Testis (tissue), 3 donors: ENCODE data around the gene RFX8. TPM values are rescaled to one million over a fixed set of nuclear protein-coding genes. Genes with fewer than 3 reads are reported as not detected.
A peak's percentile ranks its signal among the peaks of the same experiment; 100 is the strongest.

ENCODE experiments used
- DNase-seq: peaks from one replicate; pipeline ENCODE4 v3.0.0-alpha.2; 2019
- H3K27ac ChIP-seq, 2 donors: fragments of 200-600 bp; sonication (generic); one replicate each; pipeline ENCODE4 v1.5.1; 2019
- H3K27me3 ChIP-seq: fragments of 200-600 bp; sonication (generic); one replicate; pipeline ENCODE4 v1.5.1; 2019
- H3K36me3 ChIP-seq: fragments of 200-600 bp; sonication (generic); one replicate; pipeline ENCODE4 v1.5.1; 2017; ENCODE audit warnings: low read depth; ENCODE audit errors: missing control alignments
- H3K4me1 ChIP-seq: fragments of 200-600 bp; sonication (generic); one replicate; pipeline ENCODE4 v1.5.1; 2019
- H3K4me3 ChIP-seq, 2 donors: fragments of 200-600 bp; sonication (generic); one replicate each; pipeline ENCODE4 v1.5.1; 2017 to 2019
- H3K9me3 ChIP-seq: fragments of 200-600 bp; sonication (generic); one replicate; pipeline ENCODE4 v1.5.1; 2017
- CTCF ChIP-seq, 3 experiments: fragments of 450-650 bp in 2 of 3; fragments of 200-600 bp in 1 of 3; sonication (generic) in 1 of 3; IDR thresholded peaks; one replicate each; pipeline ENCODE4 v1.5.1; 2016 to 2019; ENCODE audit warnings: antibody characterized with exemption in 3 of 3, mild to moderate bottlenecking in 2 of 3, moderate library complexity in 1 of 3
- POLR2A ChIP-seq: fragments of 450-650 bp; IDR thresholded peaks from one replicate; pipeline ENCODE4 v1.6.1; 2017; ENCODE audit warnings: antibody characterized with exemption, mild to moderate bottlenecking, moderate library complexity
- WGBS, 2 donors: methylation state at CpG; one replicate each; pipeline ENCODE4 v1.1.5; 2018; 5-methylcytosine and 5-hydroxymethylcytosine counted together
- intact Hi-C: fragments of 100-400 bp; cut with DNase I; formaldehyde crosslinking; loops from one replicate; pipeline ENCODE4 v1.15.1; 2023; ENCODE audit warnings: low total_unique reads
- polyA plus RNA-seq: library from polyadenylated mRNA; stranded (reverse); fragments of 350-450 nt; fragmentation: Illumina TruSeq; extraction: RNeasy Lipid Tissue Mini Kit (QIAGEN cat#74804); gene quantifications from one replicate; pipeline ENCODE4 v1.2.3, GENCODE V29; 2014; ENCODE audit warnings: low read depth, low replicate concordance; ENCODE audit not compliant: insufficient read depth
- total RNA-seq, 2 donors: library from RNA; depleted of rRNA; stranded (reverse); fragments of >200 nt; gene quantifications; one replicate each; pipeline ENCODE4 v1.2.3, GENCODE V29; 2016

Gene RFX8
- total and polyA plus RNA-seq, 3 donors from 2014 or later: 1.8 to 4.0 (median 2.7) TPM

GRCh38 chr2:101419096-101419663 is 55.7 kb downstream of the RFX8 start:
- DNase-seq: peak; percentile 86
- H3K36me3 ChIP-seq: no peaks in the 10 kb centered on the region
- TF ChIP-seq POLR2A (no peak), CTCF (IDR thresholded peaks at IDR 0.05) (peak; percentile 57 to 69 (median 67))
- intact Hi-C loops: loop anchor here (5.0 kb wide), 1 partner anchor 418 kb away; no protein-coding TSS in a partner anchor
- H3K27me3 ChIP-seq: no peaks in the 10 kb centered on the region
- no peaks in the 10 kb centered on the region for H3K4me1 ChIP-seq
- H3K9me3 ChIP-seq: no peaks in the 10 kb centered on the region
- no peak overlapping the region for H3K27ac ChIP-seq
- 76 to 79% methylated on average over 9 to 10 of the region's 10 CpGs for WGBS, 2 donors
- peak overlapping the region; percentile 17 to 36 for H3K4me3 ChIP-seq

GRCh38 chr2:101418460-101419095 is 56.3 kb downstream of the RFX8 start:
- Histone ChIP-seq H3K9me3 (no peaks in the 10 kb centered on the region), H3K4me1 (no peaks in the 10 kb centered on the region), H3K36me3 (no peaks in the 10 kb centered on the region), H3K27me3 (no peaks in the 10 kb centered on the region), H3K4me3 (peak overlapping the region in 1 of 2 donors; percentile 36), H3K27ac (no peak overlapping the region)
- no peak for DNase-seq
- intact Hi-C loops: loop anchor here (5.0 kb wide), 1 partner anchor 419 kb away; no protein-coding TSS in a partner anchor
- TF ChIP-seq CTCF (IDR thresholded peaks at IDR 0.05): no peak
- TF ChIP-seq POLR2A: no peak
- WGBS, 2 donors: 41 to 49% methylated on average over 12 of the region's 12 CpGs

GRCh38 chr2:101416609-101417008 is 58.3 kb downstream of the RFX8 start:
- H3K4me3 ChIP-seq: no peak overlapping the region
- H3K27me3 ChIP-seq: no peaks in the 10 kb centered on the region
- no peak overlapping the region for H3K27ac ChIP-seq
- H3K36me3 ChIP-seq: no peaks in the 10 kb centered on the region
- WGBS, 2 donors: 62 to 76% methylated on average over 5 of the region's 5 CpGs
- TF ChIP-seq POLR2A (no peak), CTCF (IDR thresholded peaks at IDR 0.05) (no peak)
- no peak for DNase-seq
- intact Hi-C loops: loop anchor here (5.0 kb wide), 1 partner anchor 421 kb away; no protein-coding TSS in a partner anchor
- H3K4me1 ChIP-seq: no peaks in the 10 kb centered on the region
- no peaks in the 10 kb centered on the region for H3K9me3 ChIP-seq

GRCh38 chr2:101415884-101416283 is 59.0 kb downstream of the RFX8 start:
- TF ChIP-seq POLR2A: no peak
- no peak for TF ChIP-seq CTCF (IDR thresholded peaks at IDR 0.05)
- no peaks in the 10 kb centered on the region for H3K4me1 ChIP-seq
- DNase-seq: no peak
- no peaks in the 10 kb centered on the region for H3K9me3 ChIP-seq
- no peak overlapping the region for H3K4me3 ChIP-seq
- no peak overlapping the region for H3K27ac ChIP-seq
- WGBS, 2 donors: 84 to 95% methylated on average over 3 of the region's 3 CpGs
- no peaks in the 10 kb centered on the region for H3K27me3 ChIP-seq
- intact Hi-C loops: loop anchor here (5.0 kb wide), 1 partner anchor 421 kb away; no protein-coding TSS in a partner anchor
- no peaks in the 10 kb centered on the region for H3K36me3 ChIP-seq
